HG02678 (cell line): ENCODE results near the gene SYNGR2.

ENCODE experiments used
- ATAC-seq: cut with Tn5 transposase; IDR thresholded peaks from one replicate; pipeline ENCODE4 v1.9.1; 2021; ENCODE audit warnings: mild to moderate bottlenecking, moderate library complexity; ENCODE audit not compliant: unreplicated experiment

Gene SYNGR2

GRCh38 chr17:78168242-78168902 lies at the start of gene SYNGR2:
SYNGR2 (plus strand) TSS chr17:78168581; CDS start chr17:78168617, 36 bp downstream.
- peak; percentile 67 for ATAC-seq

GRCh38 chr17:78118801-78119241 lies 49.6 kb upstream of the SYNGR2 start:
- no peak for ATAC-seq

- ATAC-seq: no peak
Observed at GRCh38 chr17:78120537-78120936, 47.8 kb upstream of the SYNGR2 start.

GRCh38 chr17:78120971-78121800 lies 47.2 kb upstream of the SYNGR2 start:
- ATAC-seq: no peak

GRCh38 chr17:78121801-78122215 lies 46.6 kb upstream of the SYNGR2 start:
- ATAC-seq: no peak

GRCh38 chr17:78122216-78122930 lies 46.0 kb upstream of the SYNGR2 start:
- ATAC-seq: no peak

- no peak for ATAC-seq
Observed at GRCh38 chr17:78122931-78123249, 45.5 kb upstream of the SYNGR2 start.

GRCh38 chr17:78123258-78123929 lies 45.0 kb upstream of the SYNGR2 start:
- no peak for ATAC-seq

GRCh38 chr17:78124081-78124835 lies 44.1 kb upstream of the SYNGR2 start:
- no peak for ATAC-seq

- no peak for ATAC-seq
Observed at GRCh38 chr17:78124836-78125137, 43.6 kb upstream of the SYNGR2 start.

- no peak for ATAC-seq
Observed at GRCh38 chr17:78125138-78125913, 43.1 kb upstream of the SYNGR2 start.

GRCh38 chr17:78125976-78126894 lies 42.1 kb upstream of the SYNGR2 start:
- ATAC-seq: no peak

GRCh38 chr17:78126895-78127238 lies 41.5 kb upstream of the SYNGR2 start:
- ATAC-seq: no peak

GRCh38 chr17:78127239-78127887 lies 41.0 kb upstream of the SYNGR2 start:
- peak; percentile 19 for ATAC-seq

- no peak for ATAC-seq
Observed at GRCh38 chr17:78127888-78128550, 40.4 kb upstream of the SYNGR2 start.

- no peak for ATAC-seq
Observed at GRCh38 chr17:78128551-78129350, 39.6 kb upstream of the SYNGR2 start, which contains the start of gene TMC6. TMC6 (minus strand) TSS chr17:78128755; CDS start chr17:78126832, 1,923 bp downstream.
